Measurements from ENCODE around the gene IQGAP3.

GRCh38 chr1:156601122-156601830 lies 28.9 kb upstream of the IQGAP3 start, which contains the start of gene GPATCH4:
- peak; percentile 88 for TF ChIP-seq POLR2AphosphoS5 (IDR thresholded peaks at IDR 0.05; ENCODE audit: low read depth, low read length)
- peak; percentile 91 for TF ChIP-seq TAF1 (IDR thresholded peaks at IDR 0.05; ENCODE audit: borderline replicate concordance, low read depth, low read length)
- peak; percentile 95 for TF ChIP-seq POLR2A (IDR thresholded peaks at IDR 0.05; ENCODE audit: low read depth, low read length)

Data from GM12892 (cell line).